Inferior parietal cortex (tissue), 1 donor: Measurements from ENCODE around the gene PJVK.
"Not testable (repeated sequence)": the region's sequence is repeated elsewhere in the genome, so short reads cannot be mapped to it uniquely, and the experiment has no call there.

ENCODE experiments used
- DNase-seq: peaks from one replicate; pipeline ENCODE4 v3.0.0-alpha.2; 2016; ENCODE audit errors: extremely low spot score

PJVK gene

GRCh38 chr2:178429336-178429735 lies 21.8 kb upstream of the PJVK start:
- no peak for DNase-seq

GRCh38 chr2:178436662-178437061 lies 14.5 kb upstream of the PJVK start:
- DNase-seq, result no peak

- no peak for DNase-seq
Measured at GRCh38 chr2:178441426-178441825, 9.8 kb upstream of the PJVK start.

GRCh38 chr2:178448968-178449661 lies 2.1 kb upstream of the PJVK start:
- no peak for DNase-seq

- DNase-seq, result peak; percentile 50
Measured at GRCh38 chr2:178449700-178450523, 1.3 kb upstream of the PJVK start.

- DNase-seq, result no peak
Measured at GRCh38 chr2:178450524-178450773, 729 bp upstream of the PJVK start.

- DNase-seq, result no peak
Measured at GRCh38 chr2:178452334-178452733, 1.2 kb downstream of the PJVK start.

- DNase-seq, result no peak
Measured at GRCh38 chr2:178452870-178453269, 1.7 kb downstream of the PJVK start.

GRCh38 chr2:178455947-178456346 lies 4.8 kb downstream of the PJVK start:
- DNase-seq, result no peak

GRCh38 chr2:178457390-178457886 lies 6.3 kb downstream of the PJVK start:
- DNase-seq, result no peak

- no peak for DNase-seq
Measured at GRCh38 chr2:178469219-178469849, 18.2 kb downstream of the PJVK start.

- DNase-seq, result not testable (repeated sequence)
Measured at GRCh38 chr2:178471313-178471712, 20.1 kb downstream of the PJVK start.

- DNase-seq, result no peak
Measured at GRCh38 chr2:178473373-178473772, 22.2 kb downstream of the PJVK start.

GRCh38 chr2:178473931-178474330 lies 22.8 kb downstream of the PJVK start:
- DNase-seq, result no peak

- DNase-seq, result no peak
Measured at GRCh38 chr2:178474560-178474959, 23.4 kb downstream of the PJVK start.

GRCh38 chr2:178476477-178476876 lies 25.3 kb downstream of the PJVK start:
- no peak for DNase-seq

- DNase-seq, result no peak
Measured at GRCh38 chr2:178477443-178478129, 26.4 kb downstream of the PJVK start.

GRCh38 chr2:178478130-178478438 lies 26.9 kb downstream of the PJVK start:
- DNase-seq, result no peak

GRCh38 chr2:178478439-178479274 lies 27.5 kb downstream of the PJVK start, which contains the start of gene FKBP7:
Gene FKBP7 (minus strand): TSS chr2:178478600. CDS start chr2:178478499, 101 bp downstream.
- peak; percentile 85 for DNase-seq

GRCh38 chr2:178479275-178479616 lies 28.1 kb downstream of the PJVK start:
- no peak for DNase-seq

GRCh38 chr2:178479758-178480226 lies 28.6 kb downstream of the PJVK start:
- no peak for DNase-seq
